ENCODE data around the gene ELOVL6. TPM values are rescaled to one million over a fixed set of nuclear protein-coding genes. Genes with fewer than 3 reads are reported as not detected.
A peak's percentile ranks its signal among the peaks of the same experiment; 100 is the strongest.

ELOVL6 gene
- total and polyA plus RNA-seq, 8 donors: 8.8 to 43.0 (median 12.5) TPM

DNA sequence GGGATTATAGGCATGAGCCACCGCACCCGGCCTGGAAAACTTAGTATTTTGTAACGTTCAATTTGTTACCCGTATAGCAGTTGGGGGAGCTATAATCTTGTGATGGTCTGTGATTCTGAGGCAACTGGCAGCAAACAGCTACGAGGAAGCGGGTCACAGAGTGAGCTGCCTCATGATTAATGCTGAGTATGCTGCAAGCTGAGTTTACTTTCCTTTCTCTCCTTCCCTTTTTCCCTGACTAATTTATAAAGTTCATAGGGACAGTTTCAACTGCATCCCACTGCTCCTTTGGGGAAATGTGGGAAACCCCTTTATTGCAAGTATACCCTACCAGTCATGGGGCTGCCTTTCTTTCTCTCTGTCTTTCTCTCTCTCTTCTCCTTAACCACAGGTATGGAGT lies 17.7 kb upstream of the ELOVL6 start:
- peaks cover 0 to 5% of the 10 kb centered on the region in 2 donors for H3K9me3 ChIP-seq
- intact Hi-C loops (cut with DNase I): no loop called here
- no peaks in the 10 kb centered on the region for H3K36me3 ChIP-seq
- no peaks in the 10 kb centered on the region for H3K4me1 ChIP-seq
- no peak overlapping the region for H3K27ac ChIP-seq
- no peaks in the 10 kb centered on the region for H3K27me3 ChIP-seq
- DNase-seq (no peak), ATAC-seq (no peak)
- no peak overlapping the region for H3K4me3 ChIP-seq
- TF ChIP-seq, protein P1, sequence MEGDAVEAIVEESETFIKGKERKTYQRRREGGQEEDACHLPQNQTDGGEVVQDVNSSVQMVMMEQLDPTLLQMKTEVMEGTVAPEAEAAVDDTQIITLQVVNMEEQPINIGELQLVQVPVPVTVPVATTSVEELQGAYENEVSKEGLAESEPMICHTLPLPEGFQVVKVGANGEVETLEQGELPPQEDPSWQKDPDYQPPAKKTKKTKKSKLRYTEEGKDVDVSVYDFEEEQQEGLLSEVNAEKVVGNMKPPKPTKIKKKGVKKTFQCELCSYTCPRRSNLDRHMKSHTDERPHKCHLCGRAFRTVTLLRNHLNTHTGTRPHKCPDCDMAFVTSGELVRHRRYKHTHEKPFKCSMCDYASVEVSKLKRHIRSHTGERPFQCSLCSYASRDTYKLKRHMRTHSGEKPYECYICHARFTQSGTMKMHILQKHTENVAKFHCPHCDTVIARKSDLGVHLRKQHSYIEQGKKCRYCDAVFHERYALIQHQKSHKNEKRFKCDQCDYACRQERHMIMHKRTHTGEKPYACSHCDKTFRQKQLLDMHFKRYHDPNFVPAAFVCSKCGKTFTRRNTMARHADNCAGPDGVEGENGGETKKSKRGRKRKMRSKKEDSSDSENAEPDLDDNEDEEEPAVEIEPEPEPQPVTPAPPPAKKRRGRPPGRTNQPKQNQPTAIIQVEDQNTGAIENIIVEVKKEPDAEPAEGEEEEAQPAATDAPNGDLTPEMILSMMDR (IDR thresholded peaks at IDR 0.05): no peak

DNA sequence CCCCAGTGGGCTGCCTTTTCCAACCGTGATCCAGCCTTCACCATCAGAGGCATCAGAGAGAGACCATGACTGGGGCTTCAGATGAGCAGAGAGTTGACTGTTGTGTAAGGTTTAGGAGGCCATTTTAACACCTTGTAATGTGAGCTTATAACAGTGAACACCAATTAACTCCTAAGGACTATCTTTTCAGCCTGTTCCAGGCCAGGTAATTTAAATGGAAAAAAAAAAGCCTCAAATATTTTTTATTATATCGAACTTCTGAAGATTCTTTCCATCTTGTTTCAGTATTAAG lies 13.3 kb upstream of the ELOVL6 start:
- no peak overlapping the region for H3K4me3 ChIP-seq
- no peaks in the 10 kb centered on the region for H3K4me1 ChIP-seq
- no peaks in the 10 kb centered on the region for H3K27me3 ChIP-seq
- ATAC-seq: no peak
- H3K27ac ChIP-seq: no peak overlapping the region
- intact Hi-C loops (cut with DNase I): loop anchor here in 1 of 2 donors (5.0 kb wide), 1 partner anchor 159 kb away; no protein-coding TSS in a partner anchor
- no peak for DNase-seq
- TF ChIP-seq, protein P1 (IDR thresholded peaks at IDR 0.05): no peak
- no peaks in the 10 kb centered on the region for H3K36me3 ChIP-seq
- H3K9me3 ChIP-seq: no peaks in the 10 kb centered on the region

DNA sequence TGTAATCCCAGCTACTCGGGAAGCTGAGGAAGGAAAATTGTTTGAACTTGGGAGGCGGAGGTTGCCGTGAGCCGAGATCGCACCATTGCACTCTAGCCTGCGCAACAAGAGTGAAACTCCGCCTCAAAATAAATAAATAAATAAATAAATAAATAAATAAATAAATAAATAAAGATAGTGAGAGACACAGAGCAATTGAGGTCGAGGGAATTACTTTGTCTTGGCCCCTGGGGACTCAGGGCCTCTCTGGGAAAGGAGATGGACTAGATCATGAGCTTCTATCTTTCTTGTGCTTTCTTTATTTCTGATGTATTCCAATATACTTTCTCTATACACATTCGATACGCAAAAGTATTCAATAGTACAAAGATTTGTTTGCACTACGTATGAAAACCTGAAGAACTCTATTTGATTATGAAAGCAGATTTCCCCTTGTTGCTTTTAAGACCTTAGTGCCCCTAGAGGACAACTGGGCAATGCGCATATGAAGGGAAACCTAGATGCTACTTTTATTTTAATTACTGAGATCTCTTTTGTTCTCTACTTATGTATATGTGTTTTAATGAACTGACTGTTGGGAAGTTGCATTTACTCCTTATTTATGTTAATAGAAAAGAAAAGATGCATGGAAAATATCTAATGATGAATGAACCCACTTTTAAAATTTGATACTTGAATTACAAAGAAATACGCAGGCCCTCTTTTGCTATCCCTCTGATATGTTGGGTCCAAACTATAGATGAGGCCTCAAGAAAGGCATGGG lies 12.8 kb upstream of the ELOVL6 start:
- intact Hi-C loops (cut with DNase I): loop anchor here in 1 of 2 donors (5.0 kb wide), 1 partner anchor 159 kb away; no protein-coding TSS in a partner anchor
- Histone ChIP-seq H3K27ac (no peak overlapping the region), H3K4me3 (no peak overlapping the region), H3K9me3 (no peaks in the 10 kb centered on the region), H3K27me3 (no peaks in the 10 kb centered on the region), H3K4me1 (no peaks in the 10 kb centered on the region), H3K36me3 (no peaks in the 10 kb centered on the region)
- DNase-seq (peak in 1 of 4 donors; percentile 35), ATAC-seq (peak; percentile 78)
- TF ChIP-seq, protein P1 (IDR thresholded peaks at IDR 0.05): peak; percentile 63 to 75

DNA sequence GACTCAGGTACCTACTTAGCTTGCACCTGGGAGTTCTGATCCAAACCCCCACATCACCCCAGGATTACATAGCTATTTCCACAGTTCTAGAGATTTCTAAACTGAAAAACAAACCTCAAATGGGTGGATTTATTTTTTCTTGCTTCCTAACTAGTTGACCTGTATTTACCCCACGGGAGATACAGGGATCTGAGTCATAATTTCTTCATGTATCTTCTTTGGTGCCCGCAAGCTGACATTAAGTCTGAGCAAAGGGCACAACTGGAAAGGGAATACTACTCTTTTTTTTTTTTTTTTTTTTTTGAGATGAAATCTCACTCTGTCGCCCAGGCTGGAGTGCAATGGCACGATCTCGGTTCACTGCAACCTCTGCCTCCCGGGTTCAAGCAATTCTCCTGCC lies 10.0 kb upstream of the ELOVL6 start:
- Histone ChIP-seq H3K4me3 (no peak overlapping the region), H3K4me1 (no peaks in the 10 kb centered on the region), H3K36me3 (no peaks in the 10 kb centered on the region), H3K9me3 (no peaks in the 10 kb centered on the region), H3K27ac (no peak overlapping the region), H3K27me3 (no peaks in the 10 kb centered on the region)
- TF ChIP-seq, protein P1 (IDR thresholded peaks at IDR 0.05): no peak
- no peak for ATAC-seq
- intact Hi-C loops (cut with DNase I): no loop called here
- DNase-seq: no peak

DNA sequence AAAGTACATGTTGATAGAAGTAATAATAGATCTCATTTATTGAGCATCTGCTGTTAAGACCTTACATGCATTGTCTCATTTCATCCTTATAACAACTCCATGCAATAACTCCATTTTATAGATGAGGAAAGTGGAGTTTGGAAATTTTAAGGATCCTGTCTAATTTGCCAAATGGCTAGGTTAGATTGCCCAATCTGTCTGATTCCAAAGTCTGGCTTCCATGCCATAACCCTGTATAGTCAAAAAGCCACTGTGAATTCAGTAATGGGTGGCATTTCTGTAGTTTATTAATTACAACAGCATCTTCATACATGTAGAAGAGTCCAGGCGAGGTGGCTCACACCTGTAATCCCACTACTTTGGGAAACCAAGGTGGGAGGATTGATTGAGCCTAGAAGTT lies 8.8 kb upstream of the ELOVL6 start:
- ATAC-seq (no peak), DNase-seq (no peak)
- Histone ChIP-seq H3K9me3 (no peaks in the 10 kb centered on the region), H3K36me3 (no peaks in the 10 kb centered on the region), H3K27ac (no peak overlapping the region), H3K4me1 (no peaks in the 10 kb centered on the region), H3K4me3 (no peak overlapping the region), H3K27me3 (no peaks in the 10 kb centered on the region)
- TF ChIP-seq, protein P1 (IDR thresholded peaks at IDR 0.05): no peak
- intact Hi-C loops (cut with DNase I): no loop called here
